Lower leg skin (tissue), 4 donors: Measurements from ENCODE around the gene PRKCE. TPM values are rescaled to one million over a fixed set of nuclear protein-coding genes. Genes with fewer than 3 reads are reported as not detected.

Experiments used
- DNase-seq, 2 donors: peaks; one replicate each; pipeline ENCODE4 v3.0.0-alpha.2; 2019; ENCODE audit warnings: low spot score in 2 of 2
- H3K4me3 ChIP-seq: fragments of 200-600 bp; sonication (generic); 2 replicates; pipeline ENCODE4 v1.5.1; 2017; ENCODE audit warnings: mild to moderate bottlenecking, low read depth; ENCODE audit not compliant: poor library complexity, severe bottlenecking
- POLR2A ChIP-seq, 2 donors: fragments of 450-650 bp; IDR thresholded peaks; one replicate each; pipeline ENCODE4 v1.6.1; 2016 to 2017; ENCODE audit warnings: antibody characterized with exemption in 2 of 2, mild to moderate bottlenecking in 1 of 2, moderate library complexity in 1 of 2
- WGBS, 2 donors: methylation state at CpG; one replicate each; pipeline ENCODE4 v1.1.5; 2018; 5-methylcytosine and 5-hydroxymethylcytosine counted together
- intact Hi-C: fragments of 100-400 bp; cut with DNase I; formaldehyde crosslinking; loops from one replicate; pipeline ENCODE4 v1.15.0; 2023; ENCODE audit warnings: low total_unique reads
- total RNA-seq, 4 donors: library from RNA; depleted of rRNA; stranded (reverse); fragments of >200 nt; gene quantifications; one replicate each; pipeline ENCODE4 v1.1.0, GENCODE V29; 2016
- TF ChIP-seq, protein P1 (sequence below), 3 donors: fragments of 450-650 bp; IDR thresholded peaks; one replicate each; pipeline ENCODE4 v1.5.1; 2016; ENCODE audit warnings: antibody characterized with exemption in 3 of 3, mild to moderate bottlenecking in 3 of 3, moderate library complexity in 2 of 3

The PRKCE gene
- total RNA-seq, 4 donors from 2014 or later, result 3.5 to 10.3 (median 6.1) TPM

DNA sequence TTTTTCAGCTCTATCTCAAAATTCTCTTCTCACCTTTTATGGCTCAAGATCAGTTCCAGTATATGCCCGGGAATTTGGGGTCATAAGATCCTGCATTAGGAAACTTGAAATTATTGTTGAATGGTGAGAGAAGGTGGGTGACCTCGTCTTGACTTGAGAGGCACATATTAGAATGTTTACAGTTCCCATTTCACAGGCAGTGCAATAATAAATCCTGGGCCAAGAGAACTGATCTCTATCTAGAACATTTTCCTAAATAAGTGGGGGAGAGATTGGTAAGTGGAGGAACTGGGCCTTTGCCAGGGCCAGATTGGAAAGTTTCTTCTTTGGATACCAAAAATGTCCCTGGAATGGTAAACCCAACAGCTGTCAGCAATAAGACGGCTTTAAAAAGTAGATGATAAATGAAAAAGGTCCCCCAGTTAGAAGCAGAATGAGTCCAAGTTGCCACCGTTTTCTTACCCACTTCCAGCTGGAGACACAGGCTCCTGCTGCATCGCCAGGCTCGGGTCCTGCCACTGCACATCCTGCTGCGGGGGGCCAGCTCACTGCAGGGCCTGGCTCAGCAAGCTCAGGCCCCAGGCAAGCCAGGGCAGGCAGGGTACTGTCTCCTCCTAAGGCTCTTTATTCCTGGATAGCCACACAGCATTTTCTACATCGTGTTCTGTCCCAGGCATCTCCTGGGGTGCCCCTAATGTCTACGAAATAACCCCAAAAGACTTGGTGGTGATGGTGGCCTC is 519.3 kb downstream of the PRKCE start:
- 46 to 54% methylated on average over 9 of the region's 9 CpGs for WGBS, 2 donors

DNA sequence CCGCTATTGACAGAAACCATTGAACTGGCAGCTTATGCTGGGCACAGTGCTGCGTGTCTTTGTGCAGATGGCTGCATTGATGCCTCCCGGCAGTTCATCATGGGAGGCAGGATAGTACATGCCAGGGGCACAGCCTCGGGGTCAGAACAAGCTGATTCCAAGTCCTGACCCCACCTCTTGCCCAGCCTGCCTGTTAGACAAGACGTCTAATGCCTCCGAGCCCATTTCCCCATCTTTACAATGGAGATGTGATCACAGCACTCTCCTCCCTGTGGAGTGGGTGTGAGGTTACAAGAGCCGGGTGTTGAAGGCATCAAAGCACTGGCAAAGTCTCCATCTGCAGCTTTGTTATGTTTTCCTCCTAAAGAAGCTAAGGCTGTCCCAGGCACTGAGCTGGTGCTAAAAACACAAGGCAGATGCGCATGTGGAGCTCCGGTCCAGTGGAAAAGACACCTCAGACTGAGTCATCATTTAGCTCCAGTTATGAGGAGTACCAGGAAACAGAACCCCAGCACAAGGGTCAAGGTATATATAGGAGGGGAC is 520.0 kb downstream of the PRKCE start:
- H3K4me3 ChIP-seq, result no peak overlapping the region
- 49 to 56% methylated on average over 9 of the region's 9 CpGs for WGBS, 2 donors
- intact Hi-C loops, result no loop called here
- TF ChIP-seq POLR2A (IDR thresholded peaks at IDR 0.05), result no peak
- TF ChIP-seq, protein P1, sequence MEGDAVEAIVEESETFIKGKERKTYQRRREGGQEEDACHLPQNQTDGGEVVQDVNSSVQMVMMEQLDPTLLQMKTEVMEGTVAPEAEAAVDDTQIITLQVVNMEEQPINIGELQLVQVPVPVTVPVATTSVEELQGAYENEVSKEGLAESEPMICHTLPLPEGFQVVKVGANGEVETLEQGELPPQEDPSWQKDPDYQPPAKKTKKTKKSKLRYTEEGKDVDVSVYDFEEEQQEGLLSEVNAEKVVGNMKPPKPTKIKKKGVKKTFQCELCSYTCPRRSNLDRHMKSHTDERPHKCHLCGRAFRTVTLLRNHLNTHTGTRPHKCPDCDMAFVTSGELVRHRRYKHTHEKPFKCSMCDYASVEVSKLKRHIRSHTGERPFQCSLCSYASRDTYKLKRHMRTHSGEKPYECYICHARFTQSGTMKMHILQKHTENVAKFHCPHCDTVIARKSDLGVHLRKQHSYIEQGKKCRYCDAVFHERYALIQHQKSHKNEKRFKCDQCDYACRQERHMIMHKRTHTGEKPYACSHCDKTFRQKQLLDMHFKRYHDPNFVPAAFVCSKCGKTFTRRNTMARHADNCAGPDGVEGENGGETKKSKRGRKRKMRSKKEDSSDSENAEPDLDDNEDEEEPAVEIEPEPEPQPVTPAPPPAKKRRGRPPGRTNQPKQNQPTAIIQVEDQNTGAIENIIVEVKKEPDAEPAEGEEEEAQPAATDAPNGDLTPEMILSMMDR (IDR thresholded peaks at IDR 0.05), result no peak
- peak in 1 of 2 donors; percentile 79 for DNase-seq

More for the DNA sequence above, 519.3 kb downstream of the PRKCE start:
- TF ChIP-seq, protein P1 (IDR thresholded peaks at IDR 0.05), result no peak
- TF ChIP-seq POLR2A (IDR thresholded peaks at IDR 0.05), result no peak
- no peak overlapping the region for H3K4me3 ChIP-seq
- intact Hi-C loops, result no loop called here
- peak in 1 of 2 donors; percentile 58 for DNase-seq

DNA sequence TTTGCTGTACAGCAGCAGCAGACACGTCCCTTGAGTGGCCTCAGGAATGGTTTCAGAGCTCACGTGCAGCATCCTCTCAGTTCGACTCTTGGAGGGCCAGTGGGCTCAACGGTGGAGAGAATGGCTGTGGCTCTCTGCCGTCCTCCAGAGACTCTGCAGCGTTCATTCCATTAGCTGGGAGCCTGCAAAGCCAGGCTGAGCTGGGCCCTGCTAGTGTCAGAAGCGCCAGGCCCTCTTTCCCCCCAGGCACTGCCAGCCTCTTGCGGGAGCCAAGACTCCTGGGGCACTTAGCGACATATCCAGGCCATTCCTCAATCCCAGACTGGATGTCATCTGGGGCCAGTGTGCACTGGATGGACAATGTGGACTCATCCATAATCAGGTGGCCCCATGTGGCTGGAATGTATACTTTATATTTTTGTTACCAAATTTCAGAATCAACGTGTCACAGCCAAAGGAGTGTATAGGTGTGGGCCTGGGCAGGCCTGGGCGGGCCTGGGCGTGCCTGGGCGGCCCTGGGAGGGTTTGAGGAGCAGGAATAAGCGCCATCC is 520.6 kb downstream of the PRKCE start:
- 70 to 72% methylated on average over 14 of the region's 14 CpGs for WGBS, 2 donors
- intact Hi-C loops, result no loop called here
- peak in 1 of 2 donors; percentile 81 for DNase-seq
- TF ChIP-seq POLR2A (IDR thresholded peaks at IDR 0.05), result no peak
- H3K4me3 ChIP-seq, result no peak overlapping the region

DNA sequence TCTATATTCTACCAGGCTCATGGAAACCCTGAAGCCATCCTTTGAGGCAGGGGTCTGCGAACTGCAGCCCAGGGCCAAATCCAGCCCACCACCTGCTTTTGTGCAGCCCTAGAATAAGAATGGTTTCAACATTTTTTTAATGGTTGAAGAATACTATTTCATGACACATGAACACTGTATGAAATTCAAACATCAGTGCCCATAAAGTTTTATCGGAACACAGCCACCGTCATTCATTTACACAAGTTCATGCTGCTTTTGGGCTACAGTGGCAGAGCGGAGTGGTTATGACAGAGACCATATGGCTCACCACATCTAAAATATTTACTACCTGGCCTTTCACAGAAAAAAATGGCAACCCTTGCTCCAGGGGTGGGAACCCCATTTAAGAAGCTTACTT is 521.6 kb downstream of the PRKCE start:
- TF ChIP-seq POLR2A (IDR thresholded peaks at IDR 0.05), result no peak
- TF ChIP-seq, protein P1 (IDR thresholded peaks at IDR 0.05), result no peak
- 94 to 98% methylated on average over 4 of the region's 4 CpGs for WGBS, 2 donors
- peak in 1 of 2 donors; percentile 20 for DNase-seq
- H3K4me3 ChIP-seq, result no peak overlapping the region
- intact Hi-C loops, result no loop called here

DNA sequence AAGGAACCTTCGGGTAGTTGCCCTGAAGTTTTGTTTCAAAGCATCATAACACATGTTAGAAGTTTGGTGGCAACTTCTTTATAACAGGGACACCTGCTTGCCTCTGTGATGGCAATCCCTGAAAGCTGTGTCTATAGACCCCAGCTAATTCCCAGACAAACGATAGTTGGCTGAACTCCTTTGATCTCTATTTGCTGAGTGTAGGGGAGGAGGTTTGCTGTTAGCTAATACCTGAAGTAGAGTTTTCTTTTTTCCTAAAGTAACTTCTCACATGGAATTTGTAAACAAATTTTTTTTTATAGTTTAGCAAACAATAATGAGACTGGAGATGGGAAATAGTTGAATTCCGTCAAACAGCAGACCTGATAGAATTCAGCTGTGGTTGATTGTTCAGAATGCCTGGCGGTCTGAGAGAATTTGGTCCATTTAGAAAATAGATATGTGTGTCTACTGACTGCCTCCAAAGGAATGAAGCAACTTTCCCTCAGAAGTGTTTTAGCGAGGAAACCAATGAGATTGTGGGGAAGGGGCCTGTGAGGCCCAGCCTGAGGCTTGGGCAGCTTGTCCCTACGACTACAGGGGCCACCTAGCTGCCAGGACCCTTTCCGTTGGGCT is 522.3 kb downstream of the PRKCE start:
- WGBS, 2 donors, result 88 to 91% methylated on average over 7 of the region's 7 CpGs
- no peak overlapping the region for H3K4me3 ChIP-seq
- intact Hi-C loops, result no loop called here
- TF ChIP-seq POLR2A (IDR thresholded peaks at IDR 0.05), result no peak
- peak in 1 of 2 donors; percentile 58 for DNase-seq

DNA sequence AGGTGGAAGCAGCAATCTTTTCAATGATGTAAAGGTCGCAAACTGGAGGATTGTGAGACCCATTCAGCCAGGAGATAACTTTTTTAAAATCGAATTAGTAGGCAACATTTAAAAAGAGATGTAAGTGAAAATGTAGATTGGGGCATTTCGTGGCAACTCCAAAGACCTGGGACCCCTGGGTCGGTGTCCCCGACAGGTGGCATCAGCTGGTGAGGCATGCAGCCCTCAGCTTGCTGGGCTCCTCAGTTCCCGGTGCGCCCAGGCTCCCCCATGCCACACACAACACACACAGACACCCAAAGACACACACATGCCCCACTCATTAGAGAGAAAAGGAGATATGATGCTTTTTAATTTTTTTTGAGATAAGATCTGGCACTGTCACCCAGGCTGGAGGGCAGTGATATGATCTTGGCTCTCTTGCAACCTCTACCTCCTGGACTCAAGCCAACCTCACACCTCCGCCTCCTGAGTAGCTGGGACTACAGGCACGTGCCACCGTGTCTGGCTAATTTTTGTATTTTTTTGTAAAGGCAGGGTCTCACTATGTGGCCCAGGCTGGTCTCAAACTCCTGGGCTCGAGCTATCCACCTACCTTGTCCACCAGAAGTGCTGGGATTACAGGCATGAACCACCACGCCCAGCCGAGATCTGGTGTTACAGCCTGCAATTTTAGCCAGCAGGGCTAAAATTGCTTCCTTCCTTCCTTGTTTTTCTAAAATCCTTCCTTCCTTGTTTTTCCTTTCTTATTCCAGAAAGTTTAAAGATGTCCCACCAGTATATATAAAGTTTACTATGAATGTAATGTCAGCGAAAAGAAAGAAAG is 523.1 kb downstream of the PRKCE start:
- DNase-seq, result peak in 1 of 2 donors; percentile 75
- intact Hi-C loops, result no loop called here
- 73 to 78% methylated on average over 14 of the region's 14 CpGs for WGBS, 2 donors

More for the DNA sequence above, 523.1 kb downstream of the PRKCE start:
- no peak for TF ChIP-seq POLR2A (IDR thresholded peaks at IDR 0.05)
- TF ChIP-seq, protein P1 (IDR thresholded peaks at IDR 0.05), result no peak
- no peak overlapping the region for H3K4me3 ChIP-seq
